Fibroblast of peridontal ligament (primary cell): Measurements from ENCODE around the gene CSAG1.
"Not testable (repeated sequence)": the region's sequence is repeated elsewhere in the genome, so short reads cannot be mapped to it uniquely, and the experiment has no call there.

Experiments used
- DNase-seq: peaks from one replicate; pipeline ENCODE4 v3.0.0-alpha.2; 2010; ENCODE audit errors: extremely low read depth

Gene CSAG1

GRCh38 chrX:152733261-152733975 is at the start of gene CSAG1, which contains the start of gene MAGEA12:
Gene CSAG1 (minus strand): TSS chrX:152733721. CDS start chrX:152732460, 1,261 bp downstream.
Gene MAGEA12 (plus strand): TSS chrX:152733757. CDS start chrX:152736162, 2,405 bp downstream.
- DNase-seq = no peak

- not testable (repeated sequence) for DNase-seq
These were observed 36.2 kb upstream of the CSAG1 start, which contains the start of gene MAGEA6 for GRCh38 chrX:152769549-152770289. Gene MAGEA6 (minus strand): TSS chrX:152769689. CDS start chrX:152767650, 2,039 bp downstream.

- not testable (repeated sequence) for DNase-seq
These were observed 33.0 kb upstream of the CSAG1 start for GRCh38 chrX:152766562-152766961.

GRCh38 chrX:152761582-152761981 is 28.1 kb upstream of the CSAG1 start:
- not testable (repeated sequence) for DNase-seq

- DNase-seq = not testable (repeated sequence)
These were observed 26.0 kb upstream of the CSAG1 start for GRCh38 chrX:152759544-152759943.

GRCh38 chrX:152758918-152759317 is 25.4 kb upstream of the CSAG1 start, which contains the start of gene CSAG3:
Gene CSAG3 (plus strand): TSS chrX:152759218.
- not testable (repeated sequence) for DNase-seq

- not testable (repeated sequence) for DNase-seq
These were observed 21.4 kb upstream of the CSAG1 start for GRCh38 chrX:152754871-152755270.

GRCh38 chrX:152753686-152754650 is 20.4 kb upstream of the CSAG1 start, which contains the start of gene MAGEA2:
Gene MAGEA2 (minus strand): TSS chrX:152753842. CDS start chrX:152751363, 2,479 bp downstream.
- DNase-seq = not testable (repeated sequence)

- no peak for DNase-seq
These were observed 5.0 kb upstream of the CSAG1 start for GRCh38 chrX:152738560-152738959.

- not testable (repeated sequence) for DNase-seq
These were observed 3.0 kb upstream of the CSAG1 start for GRCh38 chrX:152736528-152736927.

GRCh38 chrX:152735860-152736511 is 2.5 kb upstream of the CSAG1 start:
- DNase-seq = no peak

GRCh38 chrX:152735101-152735500 is 1.6 kb upstream of the CSAG1 start:
- DNase-seq = no peak

GRCh38 chrX:152734143-152734858 is 780 bp upstream of the CSAG1 start:
- DNase-seq = not testable (repeated sequence)

GRCh38 chrX:152725409-152725808 is 8.1 kb downstream of the CSAG1 start:
- no peak for DNase-seq

GRCh38 chrX:152713815-152714787 is 19.4 kb downstream of the CSAG1 start, which contains the start of gene MAGEA2B:
Gene MAGEA2B (plus strand): TSS chrX:152714628. CDS start chrX:152717107, 2,479 bp downstream.
- DNase-seq = not testable (repeated sequence)

GRCh38 chrX:152713195-152713594 is 20.3 kb downstream of the CSAG1 start:
- DNase-seq = not testable (repeated sequence)

GRCh38 chrX:152709173-152709572 is 24.3 kb downstream of the CSAG1 start, which contains the start of gene CSAG2:
Gene CSAG2 (minus strand): TSS chrX:152709273. CDS start chrX:152709112, 161 bp downstream.
- not testable (repeated sequence) for DNase-seq

GRCh38 chrX:152706500-152706899 is 27.0 kb downstream of the CSAG1 start:
- not testable (repeated sequence) for DNase-seq

- DNase-seq = not testable (repeated sequence)
These were observed 33.1 kb downstream of the CSAG1 start for GRCh38 chrX:152700390-152700789.
